RPMI7951 (cell line): ENCODE data around the gene DNMT1. TPM values are rescaled to one million over a fixed set of nuclear protein-coding genes. Genes with fewer than 3 reads are reported as not detected.

ENCODE experiments used
- DNase-seq: peaks from one replicate; pipeline ENCODE4 v3.0.0-alpha.2; 2012; ENCODE audit warnings: low read depth
- total RNA-seq: library from RNA; depleted of rRNA; stranded (reverse); fragments of >200 nt; shearing (Covaris generic); gene quantifications from 2 replicates; pipeline ENCODE4 v1.2.3, GENCODE V29; 2014

Gene DNMT1
- total RNA-seq, 1 experiment from 2014 or later = 100 TPM

- DNase-seq = no peak
These were observed 52.8 kb downstream of the DNMT1 start for GRCh38 chr19:10141973-10142372.

GRCh38 chr19:10141479-10141878 is 53.3 kb downstream of the DNMT1 start:
- no peak for DNase-seq

- no peak for DNase-seq
These were observed 54.8 kb downstream of the DNMT1 start for GRCh38 chr19:10139952-10140351.

- no peak for DNase-seq
These were observed 55.6 kb downstream of the DNMT1 start for GRCh38 chr19:10138879-10139795.

- peak; percentile 66 for DNase-seq
These were observed 56.7 kb downstream of the DNMT1 start for GRCh38 chr19:10137751-10138682.

GRCh38 chr19:10136936-10137335 is 57.8 kb downstream of the DNMT1 start:
- DNase-seq = no peak

- no peak for DNase-seq
These were observed 59.0 kb downstream of the DNMT1 start for GRCh38 chr19:10135551-10136334.

GRCh38 chr19:10134040-10134439 is 60.7 kb downstream of the DNMT1 start:
- no peak for DNase-seq

GRCh38 chr19:10133596-10133995 is 61.2 kb downstream of the DNMT1 start:
- DNase-seq = no peak

GRCh38 chr19:10132905-10133304 is 61.8 kb downstream of the DNMT1 start:
- DNase-seq = no peak

- DNase-seq = no peak
These were observed 68.5 kb downstream of the DNMT1 start for GRCh38 chr19:10126213-10126639.

GRCh38 chr19:10124429-10124828 is 70.3 kb downstream of the DNMT1 start:
- DNase-seq = no peak

GRCh38 chr19:10122045-10122444 is 72.7 kb downstream of the DNMT1 start:
- DNase-seq = no peak

- DNase-seq = peak; percentile 94
These were observed 74.1 kb downstream of the DNMT1 start for GRCh38 chr19:10120538-10121189.

- DNase-seq = peak; percentile 25
These were observed 75.8 kb downstream of the DNMT1 start for GRCh38 chr19:10118960-10119359.

GRCh38 chr19:10116866-10117616 is 77.7 kb downstream of the DNMT1 start:
- DNase-seq = no peak

- no peak for DNase-seq
These were observed 78.5 kb downstream of the DNMT1 start for GRCh38 chr19:10116085-10116865.

- DNase-seq = no peak
These were observed 79.2 kb downstream of the DNMT1 start for GRCh38 chr19:10115392-10116084.
